Measurements from ENCODE around the gene ATP8A1.

Gene ATP8A1

GRCh38 chr4:42412251-42412650, 244.7 kb downstream of the ATP8A1 start:
- DNase-seq (ENCODE audit: extremely low read depth, low read depth), result no peak
- H3K4me3 ChIP-seq (replicated peaks; ENCODE audit: low read depth, low read length), result no peak overlapping the region
- TF ChIP-seq, protein P1, sequence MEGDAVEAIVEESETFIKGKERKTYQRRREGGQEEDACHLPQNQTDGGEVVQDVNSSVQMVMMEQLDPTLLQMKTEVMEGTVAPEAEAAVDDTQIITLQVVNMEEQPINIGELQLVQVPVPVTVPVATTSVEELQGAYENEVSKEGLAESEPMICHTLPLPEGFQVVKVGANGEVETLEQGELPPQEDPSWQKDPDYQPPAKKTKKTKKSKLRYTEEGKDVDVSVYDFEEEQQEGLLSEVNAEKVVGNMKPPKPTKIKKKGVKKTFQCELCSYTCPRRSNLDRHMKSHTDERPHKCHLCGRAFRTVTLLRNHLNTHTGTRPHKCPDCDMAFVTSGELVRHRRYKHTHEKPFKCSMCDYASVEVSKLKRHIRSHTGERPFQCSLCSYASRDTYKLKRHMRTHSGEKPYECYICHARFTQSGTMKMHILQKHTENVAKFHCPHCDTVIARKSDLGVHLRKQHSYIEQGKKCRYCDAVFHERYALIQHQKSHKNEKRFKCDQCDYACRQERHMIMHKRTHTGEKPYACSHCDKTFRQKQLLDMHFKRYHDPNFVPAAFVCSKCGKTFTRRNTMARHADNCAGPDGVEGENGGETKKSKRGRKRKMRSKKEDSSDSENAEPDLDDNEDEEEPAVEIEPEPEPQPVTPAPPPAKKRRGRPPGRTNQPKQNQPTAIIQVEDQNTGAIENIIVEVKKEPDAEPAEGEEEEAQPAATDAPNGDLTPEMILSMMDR (IDR thresholded peaks at IDR 0.05; ENCODE audit: low read depth, low read length, missing control alignments), result no peak

DNA sequence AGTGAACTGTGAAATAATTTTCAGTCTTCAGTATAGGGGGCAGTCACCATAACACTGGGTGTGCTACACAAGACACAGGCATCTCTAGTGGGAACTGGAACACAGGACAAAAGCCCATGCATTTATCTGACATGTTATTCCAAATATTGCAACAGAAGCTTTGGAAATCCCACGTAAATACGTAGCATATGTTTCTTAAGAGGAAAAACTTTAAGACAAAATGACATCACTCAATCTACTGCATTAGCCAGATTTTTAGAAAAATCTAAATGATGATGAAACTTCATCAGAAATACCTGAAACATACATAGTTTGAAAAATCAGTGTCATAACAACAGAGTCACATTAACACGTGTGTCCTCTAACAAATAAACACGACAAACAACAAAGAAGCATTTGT, 245.1 kb downstream of the ATP8A1 start:
- no peak for DNase-seq (ENCODE audit: extremely low read depth, low read depth)
- no peak overlapping the region for H3K4me3 ChIP-seq (replicated peaks; ENCODE audit: low read depth, low read length)
- TF ChIP-seq, protein P1 (IDR thresholded peaks at IDR 0.05; ENCODE audit: low read depth, low read length, missing control alignments), result no peak

- H3K4me3 ChIP-seq (replicated peaks; ENCODE audit: low read depth, low read length), result no peak overlapping the region
- TF ChIP-seq, protein P1 (IDR thresholded peaks at IDR 0.05; ENCODE audit: low read depth, low read length, missing control alignments), result no peak
- no peak for DNase-seq (ENCODE audit: extremely low read depth, low read depth)
Observed at GRCh38 chr4:42410446-42410845, 246.5 kb downstream of the ATP8A1 start.

- TF ChIP-seq, protein P1 (IDR thresholded peaks at IDR 0.05; ENCODE audit: low read depth, low read length, missing control alignments), result no peak
Observed at GRCh38 chr4:42404001-42404400, 252.9 kb downstream of the ATP8A1 start.

DNA sequence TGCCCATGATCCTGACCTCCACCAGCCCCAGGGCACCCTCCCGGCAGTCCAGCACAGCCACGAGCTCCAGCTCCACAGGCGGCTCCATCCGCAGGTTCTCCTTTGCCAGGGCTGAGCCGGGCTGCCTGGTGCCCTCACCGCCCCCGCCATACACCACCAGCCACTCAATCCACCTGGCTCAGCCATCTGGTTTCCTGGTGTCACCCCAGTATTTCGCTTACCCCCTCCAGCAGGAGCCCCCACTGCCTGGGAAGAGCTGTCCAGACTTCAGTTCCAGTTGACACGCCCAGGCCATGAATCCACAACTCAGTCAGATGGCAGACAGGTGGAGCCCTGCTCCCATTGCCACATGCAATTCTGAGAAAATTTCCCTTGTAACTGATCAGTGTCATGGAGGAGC, 255.7 kb downstream of the ATP8A1 start:
- no peak overlapping the region for H3K4me3 ChIP-seq (replicated peaks; ENCODE audit: low read depth, low read length)
- DNase-seq (ENCODE audit: extremely low read depth, low read depth), result no peak
- TF ChIP-seq, protein P1 (IDR thresholded peaks at IDR 0.05; ENCODE audit: low read depth, low read length, missing control alignments), result no peak

More at GRCh38 chr4:42404001-42404400, 252.9 kb downstream of the ATP8A1 start:
- no peak overlapping the region for H3K4me3 ChIP-seq (replicated peaks; ENCODE audit: low read depth, low read length)
- DNase-seq (ENCODE audit: extremely low read depth, low read depth), result no peak

DNA sequence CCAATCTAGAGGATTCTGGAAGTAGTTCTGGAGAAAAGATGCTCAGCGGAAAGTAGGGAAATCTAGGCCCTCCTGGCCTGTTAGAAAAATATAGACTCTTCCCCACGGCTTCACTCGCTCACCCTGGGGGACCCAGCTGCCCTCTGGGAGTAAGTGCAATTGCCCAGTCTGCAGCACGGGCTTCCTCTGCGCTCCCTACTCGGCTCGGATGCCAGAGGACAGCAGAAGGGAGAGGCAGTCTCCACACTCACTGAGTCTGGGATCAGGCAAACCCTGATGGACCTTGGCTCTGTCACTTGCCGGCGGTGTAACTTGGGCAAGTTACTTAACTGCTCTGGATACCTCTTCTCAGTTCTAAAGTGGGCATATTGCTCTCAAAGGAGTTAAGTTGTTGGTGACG, 257.5 kb downstream of the ATP8A1 start:
- TF ChIP-seq, protein P1 (IDR thresholded peaks at IDR 0.05; ENCODE audit: low read depth, low read length, missing control alignments), result no peak
- no peak overlapping the region for H3K4me3 ChIP-seq (replicated peaks; ENCODE audit: low read depth, low read length)

GRCh38 chr4:42398871-42399331, 258.0 kb downstream of the ATP8A1 start:
- no peak overlapping the region for H3K4me3 ChIP-seq (replicated peaks; ENCODE audit: low read depth, low read length)
- no peak for DNase-seq (ENCODE audit: extremely low read depth, low read depth)

More for the DNA sequence above, 257.5 kb downstream of the ATP8A1 start:
- no peak for DNase-seq (ENCODE audit: extremely low read depth, low read depth)

More at GRCh38 chr4:42398871-42399331, 258.0 kb downstream of the ATP8A1 start:
- TF ChIP-seq, protein P1 (IDR thresholded peaks at IDR 0.05; ENCODE audit: low read depth, low read length, missing control alignments), result no peak

Measured in HFF-Myc (cell line).